GM19397 (cell line): ENCODE results near the gene DYNLRB2.

Source experiments
- ATAC-seq: cut with Tn5 transposase; IDR thresholded peaks from one replicate; pipeline ENCODE4 v1.9.1; 2021; ENCODE audit warnings: mild to moderate bottlenecking, moderate library complexity; ENCODE audit not compliant: unreplicated experiment

The DYNLRB2 gene

GRCh38 chr16:80547145-80547544, 6.4 kb downstream of the DYNLRB2 start:
- no peak for ATAC-seq

GRCh38 chr16:80552277-80552676, 11.5 kb downstream of the DYNLRB2 start:
- no peak for ATAC-seq

GRCh38 chr16:80554033-80554432, 13.2 kb downstream of the DYNLRB2 start:
- no peak for ATAC-seq

GRCh38 chr16:80556481-80556880, 15.7 kb downstream of the DYNLRB2 start:
- no peak for ATAC-seq

- no peak for ATAC-seq
Observed at GRCh38 chr16:80557037-80557436, 16.2 kb downstream of the DYNLRB2 start.

GRCh38 chr16:80559369-80559768, 18.6 kb downstream of the DYNLRB2 start:
- ATAC-seq = no peak

GRCh38 chr16:80563066-80563465, 22.3 kb downstream of the DYNLRB2 start:
- no peak for ATAC-seq

GRCh38 chr16:80564394-80564793, 23.6 kb downstream of the DYNLRB2 start:
- no peak for ATAC-seq

GRCh38 chr16:80569440-80570105, 28.8 kb downstream of the DYNLRB2 start:
- ATAC-seq = no peak

GRCh38 chr16:80570106-80570478, 29.3 kb downstream of the DYNLRB2 start:
- no peak for ATAC-seq

- no peak for ATAC-seq
Observed at GRCh38 chr16:80573700-80574120, 32.9 kb downstream of the DYNLRB2 start.

GRCh38 chr16:80576343-80576912, 35.6 kb downstream of the DYNLRB2 start:
- no peak for ATAC-seq

GRCh38 chr16:80577485-80578280, 36.9 kb downstream of the DYNLRB2 start:
- no peak for ATAC-seq

GRCh38 chr16:80580109-80580832, 39.5 kb downstream of the DYNLRB2 start:
- peak; percentile 88 for ATAC-seq

- no peak for ATAC-seq
Observed at GRCh38 chr16:80583466-80583865, 42.7 kb downstream of the DYNLRB2 start.

GRCh38 chr16:80585764-80586163, 45.0 kb downstream of the DYNLRB2 start:
- no peak for ATAC-seq

GRCh38 chr16:80586476-80586875, 45.7 kb downstream of the DYNLRB2 start:
- ATAC-seq = no peak

GRCh38 chr16:80587071-80587470, 46.3 kb downstream of the DYNLRB2 start:
- ATAC-seq = no peak

GRCh38 chr16:80591071-80591915, 50.5 kb downstream of the DYNLRB2 start:
- no peak for ATAC-seq

GRCh38 chr16:80592273-80592672, 51.5 kb downstream of the DYNLRB2 start:
- ATAC-seq = no peak
